ENCODE data around the gene NDUFA11. TPM values are rescaled to one million over a fixed set of nuclear protein-coding genes. Genes with fewer than 3 reads are reported as not detected.

The NDUFA11 gene
- 100 to 1,000 TPM; 212 to 226 TPM for total RNA-seq

GRCh38 chr19:5903624-5904351, at the start of gene NDUFA11:
TSS of gene NDUFA11 (minus strand) at chr19:5903790. CDS start at chr19:5903708, 82 bp downstream.

GRCh38 chr19:5913739-5914357, 10.3 kb upstream of the NDUFA11 start, which contains the start of gene CAPS:
TSS of gene CAPS (plus strand) at chr19:5914254. CDS start at chr19:5914407, 153 bp downstream.

GRCh38 chr19:5904352-5905113, 943 bp upstream of the NDUFA11 start, which contains the start of gene VMAC:
TSS of gene VMAC (plus strand) at chr19:5904872. CDS start at chr19:5904891, 19 bp downstream.

GRCh38 chr19:5851302-5851701, 52.3 kb downstream of the NDUFA11 start, which contains the start of gene FUT3:
TSS of gene FUT3 (minus strand) at chr19:5851449.

Other genes starting within 250 kb of the NDUFA11 start
- 10 to 100 TPM; 48.0 to 49.3 TPM for gene MICOS13, start 223.3 kb downstream of the NDUFA11 start, total RNA-seq
- gene HSD11B1L, start 222.8 kb downstream of the NDUFA11 start, total RNA-seq = 1 to 10 TPM; 2.5 to 2.7 TPM
- 1,000 to 10,000 TPM; 1,238 to 1,320 TPM for gene RPL36, start 213.5 kb downstream of the NDUFA11 start, total RNA-seq
- 10 to 100 TPM; 72.7 to 78.6 TPM for gene LONP1, start 183.6 kb downstream of the NDUFA11 start, total RNA-seq
- gene CATSPERD, start 183.2 kb downstream of the NDUFA11 start, total RNA-seq = not detected
- 1 to 10 TPM; 3.5 to 4.9 TPM for gene PRR22, start 119.0 kb downstream of the NDUFA11 start, total RNA-seq
- gene DUS3L, start 112.6 kb downstream of the NDUFA11 start, total RNA-seq = 10 to 100 TPM; 49.0 to 62.3 TPM
- under 1 TPM in 1 of 2 experiments, not detected in 1; 0.29 TPM for gene NRTN, start 98.7 kb downstream of the NDUFA11 start, total RNA-seq
- gene FUT6, start 64.1 kb downstream of the NDUFA11 start, total RNA-seq = under 1 TPM; 0.18 to 0.22 TPM
- gene FUT3, start 52.3 kb downstream of the NDUFA11 start, total RNA-seq = not detected
- gene FUT5, start 33.2 kb downstream of the NDUFA11 start, total RNA-seq = under 1 TPM in 1 of 2 experiments, not detected in 1; 0.19 TPM
- 10 to 100 TPM; 12.9 to 13.8 TPM for gene VMAC, start 1.1 kb upstream of the NDUFA11 start, total RNA-seq
- gene CAPS, start 10.5 kb upstream of the NDUFA11 start, total RNA-seq = 10 to 100 TPM; 22.1 to 24.3 TPM
- gene RANBP3, start 74.3 kb upstream of the NDUFA11 start, total RNA-seq = 10 to 100 TPM; 78.3 to 79.2 TPM
- gene RFX2, start 206.7 kb upstream of the NDUFA11 start, total RNA-seq = 10 to 100 TPM in 1 of 2 experiments, 1 to 10 TPM in 1; 10.0 to 12.8 TPM
- gene ACSBG2, start 231.9 kb upstream of the NDUFA11 start, total RNA-seq = not detected

All from activated naive CD4-positive, alpha-beta T cell treated with anti-CD3 and anti-CD28 coated beads, Interleukin-2, amount 10 ng/mL, durations not matched to agents 5 hours and 36 hours (primary cell).